HCT116 (cell line): ENCODE measurements around the gene TMEM208. TPM values are rescaled to one million over a fixed set of nuclear protein-coding genes. Genes with fewer than 3 reads are reported as not detected.

Experiments used
- ATAC-seq: fragments of 200-7000 bp; cut with Tn5 transposase; 2 replicates; pipeline ENCODE4 v1.9.1; 2020; ENCODE audit warnings: mild to moderate bottlenecking, moderate library complexity
- BruUV-seq: library from RNA; stranded (reverse); fragments of 400-500 nt; replicated peaks from 2 replicates; lab custom pipeline; 2021; lab: Mats Ljungman, UMichigan
- CTCF ChIA-PET: fragments of 300-600 bp; sonication (Branson Sonifier 250); formaldehyde crosslinking; loops from one replicate; lab custom pipeline; 2021; ENCODE audit warnings: antibody characterized with exemption; lab: Charles Lee
- POLR2A ChIA-PET: fragments of 300-600, 350-600 bp; sonication (Branson Sonifier 250); formaldehyde crosslinking; loops from one replicate; lab custom pipeline; 2021; ENCODE audit warnings: antibody characterized with exemption; lab: Charles Lee
- RAD21 ChIA-PET, 2 experiments: fragments of 300-600 bp; sonication (Branson Sonifier 250); formaldehyde crosslinking; loops; one replicate each; lab custom pipeline; 2023; ENCODE audit warnings: low total read pairs in 2 of 2; ENCODE audit not compliant: uncharacterized antibody in 2 of 2, unreplicated experiment in 2 of 2, low non-redundant PET in 1 of 2; lab: Charles Lee
- DNase-seq: peaks from one replicate; pipeline ENCODE4 v3.0.0-alpha.2; 2010; ENCODE audit warnings: low read depth, low spot score
- H2AFZ ChIP-seq: fragments of 200-600 bp; shearing (Covaris generic), sonication (generic); 2 replicates; pipeline ENCODE4 v1.6.1; 2017; ENCODE audit warnings: low read depth, mixed run types, mixed read lengths, antibody characterized with exemption, low read length; ENCODE audit not compliant: poor library complexity, severe bottlenecking
- H3K27ac ChIP-seq: 2 replicates; pipeline ENCODE4 v1.5.1; 2012; ENCODE audit warnings: low read depth, low read length
- H3K27me3 ChIP-seq: fragments of 200-600 bp; sonication (generic); 2 replicates; pipeline ENCODE4 v1.6.1; 2016; ENCODE audit warnings: mixed run types, low read length, mixed read lengths; ENCODE audit not compliant: insufficient read depth
- H3K36me3 ChIP-seq, 2 experiments: fragments of 200-500 bp in 1 of 2; fragments of 200-600 bp in 1 of 2; sonication (Bioruptor generic) in 1 of 2; sonication (generic) in 1 of 2; 2 replicates each; pipeline versions ENCODE4 v1.5.1 to v1.6.1; 2014 to 2016; ENCODE audit warnings: low read length in 2 of 2, inconsistent platforms in 1 of 2, mixed read lengths in 1 of 2, mixed run types in 1 of 2; ENCODE audit not compliant: insufficient read depth in 2 of 2, control insufficient read depth in 1 of 2
- H3K4me1 ChIP-seq, 2 experiments: fragments of 200-600 bp in 1 of 2; sonication (generic) in 1 of 2; 2 replicates each; pipeline versions ENCODE4 v1.5.1 to v1.6.1; 2012 to 2017; ENCODE audit warnings: low read length in 2 of 2, inconsistent platforms in 1 of 2, mild to moderate bottlenecking in 1 of 2, mixed read lengths in 1 of 2, mixed run types in 1 of 2, moderate library complexity in 1 of 2; ENCODE audit not compliant: insufficient read depth in 2 of 2, control insufficient read depth in 1 of 2
- H3K4me2 ChIP-seq: fragments of 200-600 bp; sonication (generic); 2 replicates; pipeline ENCODE4 v1.6.1; 2017; ENCODE audit warnings: mixed run types, low read length, mixed read lengths
- H3K4me3 ChIP-seq, 2 experiments: fragments of 200-600 bp in 1 of 2; sonication (generic) in 1 of 2; replicated peaks in 1 of 2; 2 replicates each; pipeline ENCODE4 v1.5.1; 2011 to 2016; ENCODE audit warnings: low read length in 2 of 2, control low read depth in 1 of 2, low read depth in 1 of 2, mild to moderate bottlenecking in 1 of 2, mixed read lengths in 1 of 2, mixed run types in 1 of 2
- H3K79me2 ChIP-seq: fragments of 200-600 bp; sonication (generic); 2 replicates; pipeline ENCODE4 v1.6.1; 2017; ENCODE audit warnings: mild to moderate bottlenecking, mixed run types, low read length, moderate library complexity, mixed read lengths; ENCODE audit not compliant: insufficient read depth
- H3K9ac ChIP-seq: fragments of 200-600 bp; sonication (generic); 2 replicates; pipeline ENCODE4 v1.6.1; 2016; ENCODE audit warnings: low read length, mixed read lengths
- H3K9me2 ChIP-seq: fragments of 200-600 bp; sonication (generic), shearing (Covaris generic); 2 replicates; pipeline ENCODE4 v1.6.1; 2017; ENCODE audit warnings: mixed run types, mild to moderate bottlenecking, moderate library complexity; ENCODE audit not compliant: insufficient read depth
- H3K9me3 ChIP-seq, 2 experiments: fragments of 200-500 bp in 1 of 2; fragments of 200-600 bp in 1 of 2; sonication (Bioruptor generic) in 1 of 2; sonication (generic) in 1 of 2; 2 replicates each; pipeline ENCODE4 v1.6.1; 2014 to 2017; ENCODE audit warnings: low read length in 2 of 2, mixed read lengths in 2 of 2, inconsistent platforms in 1 of 2, low read depth in 1 of 2, mild to moderate bottlenecking in 1 of 2, mixed run types in 1 of 2, moderate library complexity in 1 of 2; ENCODE audit not compliant: control insufficient read depth in 1 of 2, insufficient read depth in 1 of 2
- H4K20me1 ChIP-seq: fragments of 200-600 bp; sonication (generic), shearing (Covaris generic); 2 replicates; pipeline ENCODE4 v1.6.1; 2017; ENCODE audit warnings: mixed run types, mild to moderate bottlenecking, moderate library complexity; ENCODE audit not compliant: insufficient read depth
- ATF3 ChIP-seq: IDR thresholded peaks from 2 replicates; pipeline ENCODE4 v1.6.1; 2012
- CEBPB ChIP-seq: IDR thresholded peaks from 2 replicates; pipeline ENCODE4 v1.6.1; 2012; ENCODE audit warnings: low read depth
- CTCF ChIP-seq, 3 experiments: fragments of 200-600 bp in 1 of 3; sonication (generic) in 1 of 3; IDR thresholded peaks in 2 of 3; conservative IDR thresholded peaks in 1 of 3; 2 replicates each; pipeline ENCODE4 v1.5.1; 2012 to 2017; ENCODE audit warnings: low read depth in 2 of 3, low read length in 2 of 3, antibody characterized with exemption in 1 of 3, borderline replicate concordance in 1 of 3, control low read depth in 1 of 3, mild to moderate bottlenecking in 1 of 3, mixed read lengths in 1 of 3, mixed run types in 1 of 3, moderate library complexity in 1 of 3; ENCODE audit not compliant: insufficient read depth in 1 of 3
- EGR1 ChIP-seq: IDR thresholded peaks from 2 replicates; pipeline ENCODE4 v1.6.1; 2012; ENCODE audit warnings: low read depth
- FOSL1 ChIP-seq: IDR thresholded peaks from 2 replicates; pipeline ENCODE4 v1.6.1; 2012; ENCODE audit warnings: low read depth
- MAX ChIP-seq: IDR thresholded peaks from 2 replicates; pipeline ENCODE4 v1.6.1; 2012
- POLR2A ChIP-seq: IDR thresholded peaks from 2 replicates; pipeline ENCODE4 v1.7.0; 2011; ENCODE audit warnings: borderline replicate concordance; ENCODE audit not compliant: insufficient read depth, insufficient read length; ENCODE audit errors: extremely low read depth
- POLR2AphosphoS5 ChIP-seq: IDR thresholded peaks from 2 replicates; pipeline ENCODE4 v1.6.1; 2011; ENCODE audit warnings: mild to moderate bottlenecking, low read depth, low read length, moderate library complexity
- RAD21 ChIP-seq: IDR thresholded peaks from 2 replicates; pipeline ENCODE4 v1.6.1; 2012; ENCODE audit warnings: low read depth, mild to moderate bottlenecking
- SIN3A ChIP-seq: IDR thresholded peaks from 2 replicates; pipeline ENCODE4 v1.6.1; 2012; ENCODE audit warnings: low read depth
- SRF ChIP-seq: IDR thresholded peaks from 2 replicates; pipeline ENCODE4 v1.6.1; 2012; ENCODE audit warnings: low read depth
- YY1 ChIP-seq: IDR thresholded peaks from 2 replicates; pipeline ENCODE4 v1.6.1; 2011; ENCODE audit warnings: low read length, low read depth, moderate library complexity, mild to moderate bottlenecking; ENCODE audit not compliant: insufficient replicate concordance; ENCODE audit errors: extremely low read depth
- intact Hi-C: fragments of 100-400 bp; cut with micrococcal nuclease; formaldehyde crosslinking; loops from 2 replicates; pipeline ENCODE4 v1.10.0; 2022
- total RNA-seq: library from RNA; stranded (reverse); gene quantifications from one replicate; pipeline ENCODE4 v1.2.1, GENCODE V29; 2021; ENCODE audit not compliant: unreplicated experiment

TMEM208 gene
- total RNA-seq, 1 experiment from 2014 or later, result 36.1 TPM

GRCh38 chr16:67199808-67200198, 27.1 kb upstream of the TMEM208 start:
- peaks cover 27 to 39% of the 10 kb centered on the region in 2 experiments; a peak in 3 of 4 replicates for H3K36me3 ChIP-seq
- ChIA-PET RAD21 (no interaction called here), POLR2A (interaction anchor here (0.7 to 2.3 kb wide), 2 partner anchors 42 to 45 kb away, joined by 8 read pairs; no protein-coding TSS in a partner anchor), CTCF (interaction anchor here (0.7 to 2.3 kb wide), 6 partner anchors 13 to 305 kb away, joined by 4 to 13 read pairs (median 8); partner anchors contain the start of genes FHOD1 and TMEM208)
- DNase-seq (no peak), ATAC-seq (peak; percentile 61)
- no peaks in the 10 kb centered on the region for H3K27me3 ChIP-seq
- no peaks in the 10 kb centered on the region for H3K9me2 ChIP-seq
- H3K4me1 ChIP-seq, result peaks cover 15 to 33% of the 10 kb centered on the region in 2 experiments
- no peaks in the 10 kb centered on the region; the same call in 1 of the 2 replicates for H4K20me1 ChIP-seq
- peak overlapping the region; percentile 99 for H3K27ac ChIP-seq
- H3K79me2 ChIP-seq, result peaks cover 29% of the 10 kb centered on the region
- H3K4me2 ChIP-seq, result peak overlapping the region; percentile 97
- peak overlapping the region; percentile 78 for H3K4me3 ChIP-seq
- no peak overlapping the region for H2AFZ ChIP-seq
- H3K9ac ChIP-seq, result peak overlapping the region; percentile 75
- intact Hi-C loops, result no loop called here
- no peaks in the 10 kb centered on the region for H3K9me3 ChIP-seq
- peak; percentile 20 for TF ChIP-seq POLR2A
- TF ChIP-seq CEBPB, result no peak
- TF ChIP-seq CTCF (IDR thresholded peaks at IDR 0.05 in 2 of 3, conservative IDR thresholded peaks at IDR 0.05 in 1 of 3; ENCODE audit: borderline replicate concordance in 1 of 3, insufficient read depth in 1 of 3, low read depth in 2 of 3, low read length in 2 of 3), result peak in 2 of 3 experiments; percentile 31 to 48; a peak in 3 of 6 replicates
- no TSS peak for BruUV-seq

GRCh38 chr16:67200491-67200890, 26.4 kb upstream of the TMEM208 start:
- ChIA-PET RAD21 (interaction anchor here in 1 of 2 experiments (0.7 kb wide), 1 partner anchor 45 kb away, joined by 3 read pairs; no protein-coding TSS in a partner anchor), CTCF (interaction anchor here (0.7 to 1.6 kb wide), 2 partner anchors 44 to 45 kb away, joined by 4 to 7 read pairs; no protein-coding TSS in a partner anchor), POLR2A (interaction anchor here (0.7 kb wide), 1 partner anchor 43 kb away, joined by 8 read pairs; no protein-coding TSS in a partner anchor)
- peak overlapping the region; percentile 78 for H3K4me3 ChIP-seq
- no peak for ATAC-seq
- no peaks in the 10 kb centered on the region for H3K27me3 ChIP-seq
- no peaks in the 10 kb centered on the region; the same call in 1 of the 2 replicates for H4K20me1 ChIP-seq
- no peak overlapping the region for H2AFZ ChIP-seq
- TF ChIP-seq EGR1 (no peak), MAX (no peak), ATF3 (no peak), FOSL1 (no peak), SIN3A (no peak), YY1 (no peak), SRF (no peak), CTCF (IDR thresholded peaks at IDR 0.05 in 2 of 3, conservative IDR thresholded peaks at IDR 0.05 in 1 of 3; ENCODE audit: borderline replicate concordance in 1 of 3, insufficient read depth in 1 of 3, low read depth in 2 of 3, low read length in 2 of 3) (no peak), POLR2AphosphoS5 (no peak), RAD21 (no peak)
- H3K9me2 ChIP-seq, result no peaks in the 10 kb centered on the region
- no TSS peak for BruUV-seq
- peak overlapping the region; percentile 75 for H3K9ac ChIP-seq
- H3K27ac ChIP-seq, result peak overlapping the region; percentile 53
- H3K9me3 ChIP-seq, result no peaks in the 10 kb centered on the region
- intact Hi-C loops, result no loop called here
- no peak for DNase-seq
- H3K79me2 ChIP-seq, result peaks cover 22% of the 10 kb centered on the region
- H3K4me1 ChIP-seq, result peaks cover 15 to 33% of the 10 kb centered on the region in 2 experiments
- H3K36me3 ChIP-seq, result peaks cover 22 to 33% of the 10 kb centered on the region in 2 experiments; a peak in 3 of 4 replicates
- H3K4me2 ChIP-seq, result peak overlapping the region; percentile 97
